MCF 10A (cell line): ENCODE results near the gene ACSL5. TPM values are rescaled to one million over a fixed set of nuclear protein-coding genes. Genes with fewer than 3 reads are reported as not detected.
"Not testable (repeated sequence)": the region's sequence is repeated elsewhere in the genome, so short reads cannot be mapped to it uniquely, and the experiment has no call there.

Source experiments
- BruUV-seq: library from RNA; stranded (reverse); fragments of 400-500 nt; replicated peaks from 2 replicates; lab custom pipeline; 2021; lab: Mats Ljungman, UMichigan
- CTCF ChIA-PET: fragments of 300-600 bp; sonication (Branson Sonifier 250); formaldehyde crosslinking; extraction: SDS; loops from one replicate; lab custom pipeline; 2021; ENCODE audit warnings: antibody characterized with exemption, inconsistent platforms; lab: Yijun Ruan, JAX
- POLR2A ChIA-PET: fragments of 300-600, 350-650 bp; sonication (Branson Sonifier 250); formaldehyde crosslinking; extraction: SDS; loops from one replicate; lab custom pipeline; 2020; ENCODE audit warnings: antibody characterized with exemption, inconsistent platforms; lab: Yijun Ruan, JAX
- DNase-seq: peaks from one replicate; pipeline ENCODE4 v3.0.0-alpha.2; 2018; ENCODE audit not compliant: unreplicated experiment
- H3K27ac Mint-ChIP-seq: one replicate; pipeline ENCODE4 v1.8.0; 2022; ENCODE audit warnings: mild to moderate bottlenecking, low read depth, mixed read lengths; ENCODE audit not compliant: unreplicated experiment
- H3K27me3 Mint-ChIP-seq: one replicate; pipeline ENCODE4 v1.8.0; 2022; ENCODE audit warnings: mixed read lengths; ENCODE audit not compliant: insufficient read depth, unreplicated experiment
- H3K36me3 Mint-ChIP-seq: one replicate; pipeline ENCODE4 v1.8.0; 2022; ENCODE audit warnings: mild to moderate bottlenecking, moderate library complexity, mixed read lengths; ENCODE audit not compliant: insufficient read depth, unreplicated experiment
- H3K4me1 Mint-ChIP-seq: one replicate; pipeline ENCODE4 v1.8.0; 2022; ENCODE audit warnings: mixed read lengths; ENCODE audit not compliant: insufficient read depth, unreplicated experiment
- H3K4me3 Mint-ChIP-seq: one replicate; pipeline ENCODE4 v1.8.0; 2022; ENCODE audit warnings: mild to moderate bottlenecking, moderate library complexity, mixed read lengths; ENCODE audit not compliant: unreplicated experiment
- H3K9me3 Mint-ChIP-seq: one replicate; pipeline ENCODE4 v1.8.0; 2022; ENCODE audit warnings: mixed read lengths; ENCODE audit not compliant: unreplicated experiment
- CTCF ChIP-seq: fragments of 200-600 bp; IDR thresholded peaks from one replicate; pipeline ENCODE4 v1.8.0; 2022; ENCODE audit warnings: antibody characterized with exemption, mild to moderate bottlenecking; ENCODE audit not compliant: unreplicated experiment
- intact Hi-C: fragments of 100-400 bp; cut with micrococcal nuclease; formaldehyde crosslinking; loops from 2 replicates; pipeline ENCODE4 v1.14.1; 2022
- total RNA-seq: library from RNA; stranded (reverse); gene quantifications from 2 replicates; pipeline ENCODE4 v1.2.3, GENCODE V29; 2022

The ACSL5 gene
- total RNA-seq, 1 experiment from 2014 or later = 0.68 TPM

GRCh38 chr10:112374724-112375541 is 1.0 kb downstream of the ACSL5 start:
- peaks cover 21% of the 10 kb centered on the region for H3K4me1 Mint-ChIP-seq
- no peaks in the 10 kb centered on the region for H3K9me3 Mint-ChIP-seq
- ChIA-PET CTCF (interaction anchor here (0.6 to 2.1 kb wide), 8 partner anchors 9 to 60 kb away, joined by 3 to 8 read pairs (median 5); no protein-coding TSS in a partner anchor), POLR2A (interaction anchor here (0.6 to 2.2 kb wide), 5 partner anchors 10 to 671 kb away, joined by 4 to 17 read pairs (median 5); no protein-coding TSS in a partner anchor)
- intact Hi-C loops = no loop called here
- H3K4me3 Mint-ChIP-seq = no peak overlapping the region
- no peaks in the 10 kb centered on the region for H3K27me3 Mint-ChIP-seq
- no peaks in the 10 kb centered on the region for H3K36me3 Mint-ChIP-seq
- TF ChIP-seq CTCF = no peak
- no TSS peak for BruUV-seq
- peak overlapping the region; percentile 63 for H3K27ac Mint-ChIP-seq
- DNase-seq = no peak

GRCh38 chr10:112375721-112376395 is 1.9 kb downstream of the ACSL5 start:
- Mint-ChIP-seq H3K4me3 (no peak overlapping the region), H3K4me1 (peaks cover 21% of the 10 kb centered on the region), H3K36me3 (no peaks in the 10 kb centered on the region), H3K27ac (peak overlapping the region; percentile 63), H3K27me3 (no peaks in the 10 kb centered on the region), H3K9me3 (no peaks in the 10 kb centered on the region)
- POLR2A ChIA-PET = interaction anchor here (0.8 to 2.0 kb wide), 3 partner anchors 9 to 14 kb away, joined by 3 to 5 read pairs (median 5); no protein-coding TSS in a partner anchor
- DNase-seq = peak; percentile 23
- no TSS peak for BruUV-seq
- no peak for TF ChIP-seq CTCF
- intact Hi-C loops = no loop called here
- CTCF ChIA-PET = interaction anchor here (0.6 to 2.1 kb wide), 7 partner anchors 8 to 989 kb away, joined by 3 to 8 read pairs (median 3); no protein-coding TSS in a partner anchor

GRCh38 chr10:112376396-112376790 is 2.5 kb downstream of the ACSL5 start:
- ChIA-PET POLR2A (interaction anchor here (0.8 to 2.0 kb wide), 3 partner anchors 8 to 14 kb away, joined by 3 to 5 read pairs (median 5); no protein-coding TSS in a partner anchor), CTCF (interaction anchor here (0.6 to 2.1 kb wide), 7 partner anchors 13 to 990 kb away, joined by 3 to 8 read pairs (median 3); no protein-coding TSS in a partner anchor)
- Mint-ChIP-seq H3K27me3 (no peaks in the 10 kb centered on the region), H3K9me3 (no peaks in the 10 kb centered on the region), H3K27ac (peak overlapping the region; percentile 63), H3K36me3 (no peaks in the 10 kb centered on the region), H3K4me1 (peaks cover 21% of the 10 kb centered on the region), H3K4me3 (no peak overlapping the region)
- no peak for DNase-seq
- BruUV-seq = no TSS peak
- no peak for TF ChIP-seq CTCF
- intact Hi-C loops = no loop called here

GRCh38 chr10:112377116-112377515 is 3.2 kb downstream of the ACSL5 start:
- DNase-seq, BruUV-seq, H3K9me3 Mint-ChIP-seq, H3K36me3 Mint-ChIP-seq, intact Hi-C loops, H3K4me3 Mint-ChIP-seq, H3K27me3 Mint-ChIP-seq, H3K27ac Mint-ChIP-seq: not testable (repeated sequence)
- ChIA-PET CTCF (interaction anchor here (1.0 to 2.1 kb wide), 2 partner anchors 13 to 58 kb away, joined by 7 to 8 read pairs; no protein-coding TSS in a partner anchor), POLR2A (interaction anchor here (1.3 kb wide), 1 partner anchor 14 kb away, joined by 3 read pairs; no protein-coding TSS in a partner anchor)
- peaks cover 21% of the 10 kb centered on the region for H3K4me1 Mint-ChIP-seq
